T-helper 9 cell (primary cell): Measurements from ENCODE around the gene SYNC.
"Not testable (repeated sequence)": the region's sequence is repeated elsewhere in the genome, so short reads cannot be mapped to it uniquely, and the experiment has no call there.

ENCODE experiments used
- DNase-seq: peaks from one replicate; pipeline ENCODE4 v3.0.0-alpha.2; 2020

The SYNC gene

GRCh38 chr1:32642292-32642827 lies 60.2 kb downstream of the SYNC start:
- not testable (repeated sequence) for DNase-seq

- no peak for DNase-seq
These were observed 63.0 kb downstream of the SYNC start for GRCh38 chr1:32639489-32640075.

- DNase-seq = no peak
These were observed 65.5 kb downstream of the SYNC start for GRCh38 chr1:32636914-32637645.

DNA sequence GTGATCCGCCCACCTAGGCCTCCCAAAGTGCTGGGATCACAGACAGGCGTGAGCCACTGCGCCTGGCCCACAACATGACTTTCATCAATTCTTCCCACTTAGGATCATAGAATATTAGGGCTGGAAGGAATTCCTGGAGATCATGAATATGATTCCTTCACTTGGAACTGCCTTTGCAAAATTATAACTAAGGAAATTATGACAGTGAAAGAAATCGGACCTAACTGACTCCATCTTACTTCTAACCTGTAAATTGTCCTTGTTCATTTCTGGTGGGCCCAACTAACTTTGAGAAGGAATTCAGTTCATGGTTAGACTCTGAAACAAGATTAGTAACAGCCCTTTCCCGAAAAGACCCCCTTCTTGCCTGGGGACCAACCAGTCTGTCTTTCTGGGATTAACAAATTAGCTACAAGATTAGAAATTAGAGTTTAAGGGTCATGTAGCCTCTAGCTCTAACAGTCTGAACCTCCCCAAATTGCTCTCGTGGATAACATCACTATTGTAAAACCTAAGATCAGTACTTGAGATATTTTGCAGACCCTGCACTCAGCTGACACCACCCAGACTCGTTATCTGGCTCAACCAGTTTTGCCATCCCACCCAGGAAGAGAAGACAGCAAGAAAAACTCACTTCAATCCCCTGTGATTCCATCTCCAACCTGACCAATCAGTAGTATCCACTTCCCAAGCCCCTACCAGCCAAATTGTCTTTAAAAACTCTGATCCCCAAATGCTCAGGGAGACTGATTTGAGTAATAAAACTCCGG lies 66.9 kb downstream of the SYNC start:
- DNase-seq = no peak

DNA sequence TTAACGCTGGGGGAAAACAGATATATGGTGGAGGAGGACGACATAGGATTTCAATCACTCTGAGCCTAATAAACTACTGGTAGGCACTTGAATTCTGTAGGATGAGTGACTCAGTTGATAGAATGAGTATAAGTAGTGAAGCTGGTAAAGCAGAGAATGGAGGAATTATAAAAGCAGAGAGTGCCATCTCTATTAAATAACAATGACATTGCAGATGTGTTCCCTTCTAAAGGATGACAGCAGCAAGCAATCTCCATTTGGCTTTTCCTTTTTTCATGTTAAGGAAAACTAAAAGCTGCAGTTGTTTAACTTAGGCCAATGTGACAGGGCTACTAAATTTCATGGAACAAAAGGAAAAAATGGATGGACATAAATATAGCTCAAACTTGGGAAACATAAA lies 69.7 kb downstream of the SYNC start:
- DNase-seq = no peak

DNA sequence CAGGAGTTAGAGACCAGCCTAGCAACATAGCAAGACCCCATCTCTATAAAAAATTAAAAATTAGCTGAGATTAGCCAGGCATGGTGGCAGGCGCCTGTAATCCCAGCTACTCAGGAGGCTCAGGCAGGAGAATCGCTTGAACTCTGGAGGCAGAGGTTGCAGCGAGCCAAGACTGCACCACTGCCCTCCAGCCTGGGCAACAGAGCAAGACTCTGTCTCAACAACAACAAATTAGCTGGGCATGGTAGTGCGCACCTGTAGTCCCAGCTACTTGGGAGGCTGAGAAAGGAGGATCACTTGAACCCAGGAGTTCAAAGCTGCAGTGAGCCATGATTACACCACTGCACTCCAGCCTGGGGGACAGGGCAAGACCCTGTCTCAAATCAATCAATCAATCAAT lies 72.4 kb downstream of the SYNC start:
- not testable (repeated sequence) for DNase-seq
